ENCODE results near the gene KIAA0408. TPM values are rescaled to one million over a fixed set of nuclear protein-coding genes. Genes with fewer than 3 reads are reported as not detected.

Gene KIAA0408
- polyA plus RNA-seq, 1 donor from 2014 or later: 156 TPM

- no peaks in the 10 kb centered on the region for H3K9me3 ChIP-seq (ENCODE audit: low read length)
- peaks cover 2% of the 10 kb centered on the region for H3K79me2 ChIP-seq (replicated peaks; ENCODE audit: insufficient read depth, low read length)
- no peaks in the 10 kb centered on the region for H4K20me1 ChIP-seq (ENCODE audit: insufficient read depth)
- no peaks in the 10 kb centered on the region for H3K9me2 ChIP-seq (ENCODE audit: insufficient read depth, low read length)
- no peak overlapping the region for H3K4me2 ChIP-seq (ENCODE audit: low read length)
- no peaks in the 10 kb centered on the region for H3K27me3 ChIP-seq (ENCODE audit: insufficient read depth, low read depth, low read length)
- peaks cover 5% of the 10 kb centered on the region for H3K36me3 ChIP-seq (ENCODE audit: insufficient read depth, low read length)
- no peak overlapping the region for H3K27ac ChIP-seq (ENCODE audit: low read length)
- no peak overlapping the region for H2AFZ ChIP-seq (ENCODE audit: low read depth, low read length)
- no peak overlapping the region for H3K4me3 ChIP-seq (ENCODE audit: low read length)
- TF ChIP-seq MXI1 (conservative IDR thresholded peaks at IDR 0.05; ENCODE audit: poor library complexity, severe bottlenecking) (no peak), TAF1 (IDR thresholded peaks at IDR 0.05; ENCODE audit: low read depth) (no peak), RAD21 (conservative IDR thresholded peaks at IDR 0.05) (no peak)
- H3K9ac ChIP-seq (ENCODE audit: low read length): no peak overlapping the region
- no peaks in the 10 kb centered on the region for H3F3A ChIP-seq (ENCODE audit: insufficient read depth, low read length, poor library complexity, severe bottlenecking)
Measured at GRCh38 chr6:127439718-127440117, 19.5 kb downstream of the KIAA0408 start.

GRCh38 chr6:127436578-127437110, 22.5 kb downstream of the KIAA0408 start:
- no peaks in the 10 kb centered on the region for H3K9me2 ChIP-seq (ENCODE audit: insufficient read depth, low read length)
- no peak overlapping the region for H2AFZ ChIP-seq (ENCODE audit: low read depth, low read length)
- no peaks in the 10 kb centered on the region for H3K27me3 ChIP-seq (ENCODE audit: insufficient read depth, low read depth, low read length)
- TF ChIP-seq, protein P1, sequence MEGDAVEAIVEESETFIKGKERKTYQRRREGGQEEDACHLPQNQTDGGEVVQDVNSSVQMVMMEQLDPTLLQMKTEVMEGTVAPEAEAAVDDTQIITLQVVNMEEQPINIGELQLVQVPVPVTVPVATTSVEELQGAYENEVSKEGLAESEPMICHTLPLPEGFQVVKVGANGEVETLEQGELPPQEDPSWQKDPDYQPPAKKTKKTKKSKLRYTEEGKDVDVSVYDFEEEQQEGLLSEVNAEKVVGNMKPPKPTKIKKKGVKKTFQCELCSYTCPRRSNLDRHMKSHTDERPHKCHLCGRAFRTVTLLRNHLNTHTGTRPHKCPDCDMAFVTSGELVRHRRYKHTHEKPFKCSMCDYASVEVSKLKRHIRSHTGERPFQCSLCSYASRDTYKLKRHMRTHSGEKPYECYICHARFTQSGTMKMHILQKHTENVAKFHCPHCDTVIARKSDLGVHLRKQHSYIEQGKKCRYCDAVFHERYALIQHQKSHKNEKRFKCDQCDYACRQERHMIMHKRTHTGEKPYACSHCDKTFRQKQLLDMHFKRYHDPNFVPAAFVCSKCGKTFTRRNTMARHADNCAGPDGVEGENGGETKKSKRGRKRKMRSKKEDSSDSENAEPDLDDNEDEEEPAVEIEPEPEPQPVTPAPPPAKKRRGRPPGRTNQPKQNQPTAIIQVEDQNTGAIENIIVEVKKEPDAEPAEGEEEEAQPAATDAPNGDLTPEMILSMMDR (IDR thresholded peaks at IDR 0.05; ENCODE audit: poor library complexity, severe bottlenecking): no peak
- TF ChIP-seq REST (IDR thresholded peaks at IDR 0.05; ENCODE audit: borderline replicate concordance) (no peak), EP300 (conservative IDR thresholded peaks at IDR 0.05; ENCODE audit: poor library complexity, severe bottlenecking) (no peak), SMC3 (conservative IDR thresholded peaks at IDR 0.05; ENCODE audit: poor library complexity) (no peak), RAD21 (conservative IDR thresholded peaks at IDR 0.05) (no peak), TAF1 (IDR thresholded peaks at IDR 0.05; ENCODE audit: low read depth) (no peak), EZH2 (IDR thresholded peaks at IDR 0.05; ENCODE audit: borderline replicate concordance, insufficient read depth, low read length, poor library complexity, severe bottlenecking) (no peak), MXI1 (conservative IDR thresholded peaks at IDR 0.05; ENCODE audit: poor library complexity, severe bottlenecking) (no peak), POLR2AphosphoS5 (IDR thresholded peaks at IDR 0.05) (no peak)
- no peak overlapping the region for H3K4me3 ChIP-seq (ENCODE audit: low read length)
- H4K20me1 ChIP-seq (ENCODE audit: insufficient read depth): no peaks in the 10 kb centered on the region
- no peaks in the 10 kb centered on the region for H3K79me2 ChIP-seq (replicated peaks; ENCODE audit: insufficient read depth, low read length)
- H3K9me3 ChIP-seq (ENCODE audit: low read length): no peaks in the 10 kb centered on the region
- no peak overlapping the region for H3K9ac ChIP-seq (ENCODE audit: low read length)
- no peaks in the 10 kb centered on the region for H3K36me3 ChIP-seq (ENCODE audit: insufficient read depth, low read length)
- H3K4me2 ChIP-seq (ENCODE audit: low read length): no peak overlapping the region
- no peak overlapping the region for H3K27ac ChIP-seq (ENCODE audit: low read length)
- no peaks in the 10 kb centered on the region for H3F3A ChIP-seq (ENCODE audit: insufficient read depth, low read length, poor library complexity, severe bottlenecking)
